ENCODE measurements around the gene ABCF2. TPM values are rescaled to one million over a fixed set of nuclear protein-coding genes. Genes with fewer than 3 reads are reported as not detected.

ABCF2 gene
- total RNA-seq, 1 donor from 2014 or later: 38.1 TPM

DNA sequence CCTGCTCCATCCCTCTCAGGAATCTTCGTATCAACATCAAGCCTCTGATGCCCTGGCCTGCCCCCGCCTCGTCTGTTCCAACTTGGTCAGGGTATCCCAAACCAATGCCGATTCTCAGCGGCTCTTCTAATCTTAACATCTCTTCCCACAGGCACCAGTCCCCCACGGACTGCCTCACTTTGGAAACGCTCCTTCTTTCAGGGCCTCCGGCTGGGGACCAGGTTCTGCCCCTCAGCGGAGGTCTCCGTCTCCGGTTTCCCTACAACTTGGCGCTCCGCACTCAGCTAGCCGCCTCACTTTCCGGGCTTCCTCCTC is 488 bp downstream of the ABCF2 start:
- no peak for DNase-seq (ENCODE audit: low spot score)

- no peak for DNase-seq (ENCODE audit: low spot score)
These were observed 976 bp downstream of the ABCF2 start for GRCh38 chr7:151225948-151226510.

DNA sequence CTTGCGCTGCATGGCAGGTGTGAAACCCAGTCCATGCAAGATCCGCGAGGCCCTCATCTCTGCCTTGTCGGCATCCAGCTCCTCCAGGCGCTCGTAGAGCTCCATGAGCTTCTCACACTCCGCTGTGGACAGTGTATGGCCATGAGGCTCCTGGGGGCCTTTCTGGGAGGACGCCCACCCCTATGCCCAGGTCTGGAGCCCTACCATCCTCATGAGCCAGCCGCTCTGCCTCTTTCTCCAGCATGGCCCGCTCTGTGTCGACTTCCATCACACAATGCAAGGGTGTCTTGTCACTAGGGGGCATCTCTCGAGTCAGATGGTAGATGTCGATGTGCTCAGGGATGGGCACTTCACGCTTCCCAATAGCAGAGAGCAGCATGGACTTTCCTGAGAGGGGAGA is 3.3 kb downstream of the ABCF2 start:
- no peak for DNase-seq (ENCODE audit: low spot score)

GRCh38 chr7:151218170-151218569 is 8.8 kb downstream of the ABCF2 start:
- DNase-seq (ENCODE audit: low spot score): no peak

GRCh38 chr7:151215396-151215795 is 11.6 kb downstream of the ABCF2 start:
- no peak for DNase-seq (ENCODE audit: low spot score)

DNA sequence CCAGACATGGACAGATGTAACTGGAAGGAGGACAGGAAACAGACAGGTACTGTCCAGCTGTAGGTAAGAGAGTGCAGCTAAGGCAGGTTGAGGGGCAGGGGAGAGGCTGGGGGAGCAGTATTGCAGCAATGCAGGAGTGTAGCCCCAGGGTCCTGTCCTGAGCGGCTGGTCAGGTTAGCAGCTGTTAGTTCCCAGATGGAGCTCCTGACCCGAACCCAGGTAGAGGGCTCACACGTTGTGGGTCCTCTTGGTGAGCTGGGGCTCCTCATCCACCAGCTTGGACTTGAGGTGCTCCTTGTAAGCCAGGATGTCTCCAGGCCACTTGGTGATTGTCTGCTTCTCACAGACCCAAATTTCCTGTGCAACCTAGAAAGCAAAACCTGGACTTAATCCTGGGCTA is 13.2 kb downstream of the ABCF2 start:
- DNase-seq (ENCODE audit: low spot score): no peak

- DNase-seq (ENCODE audit: low spot score): no peak
These were observed 14.4 kb downstream of the ABCF2 start for GRCh38 chr7:151212626-151213025.

- DNase-seq (ENCODE audit: low spot score): no peak
These were observed 15.7 kb downstream of the ABCF2 start for GRCh38 chr7:151211155-151211772.

GRCh38 chr7:151210087-151210854 is 16.7 kb downstream of the ABCF2 start, which contains the start of gene H2BK1:
Gene H2BK1, minus strand, starts transcription at chr7:151210488. Its CDS starts 170 bp downstream, at chr7:151210318.
- DNase-seq (ENCODE audit: low spot score): no peak

GRCh38 chr7:151209588-151209987 is 17.4 kb downstream of the ABCF2 start:
- DNase-seq (ENCODE audit: low spot score): no peak

DNA sequence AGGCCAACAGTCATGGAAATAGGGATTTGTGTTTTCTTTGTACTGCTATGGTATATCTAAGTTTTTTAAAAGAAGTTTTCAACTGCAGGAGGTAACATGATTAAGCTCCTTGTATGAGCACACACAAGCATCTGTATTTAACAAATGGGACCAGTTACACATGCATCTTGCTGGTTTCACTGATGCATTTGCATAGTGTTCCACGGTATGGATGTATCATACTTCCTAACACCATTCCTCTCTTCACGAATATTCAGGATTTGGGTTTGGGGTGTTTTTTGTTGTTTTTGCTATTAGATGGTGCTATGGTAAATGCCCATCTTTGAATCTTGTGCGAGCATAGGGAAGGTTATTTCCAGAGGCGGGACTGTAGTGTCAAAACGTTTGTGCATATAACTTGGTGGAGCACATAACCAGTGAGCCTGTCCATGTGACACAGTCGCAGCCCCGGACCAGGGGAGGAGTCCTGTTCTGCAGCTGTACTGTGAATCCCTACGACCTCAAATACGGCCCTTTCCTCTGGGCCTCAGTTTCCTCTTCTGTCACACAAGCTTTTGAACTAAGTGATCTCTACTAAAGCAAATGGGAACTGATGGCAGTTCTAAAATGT is 18.6 kb downstream of the ABCF2 start:
- no peak for DNase-seq (ENCODE audit: low spot score)

- DNase-seq (ENCODE audit: low spot score): no peak
These were observed 19.2 kb downstream of the ABCF2 start for GRCh38 chr7:151207804-151208203.

GRCh38 chr7:151207315-151207714 is 19.7 kb downstream of the ABCF2 start:
- DNase-seq (ENCODE audit: low spot score): no peak

GRCh38 chr7:151206914-151207313 is 20.1 kb downstream of the ABCF2 start:
- DNase-seq (ENCODE audit: low spot score): no peak

DNA sequence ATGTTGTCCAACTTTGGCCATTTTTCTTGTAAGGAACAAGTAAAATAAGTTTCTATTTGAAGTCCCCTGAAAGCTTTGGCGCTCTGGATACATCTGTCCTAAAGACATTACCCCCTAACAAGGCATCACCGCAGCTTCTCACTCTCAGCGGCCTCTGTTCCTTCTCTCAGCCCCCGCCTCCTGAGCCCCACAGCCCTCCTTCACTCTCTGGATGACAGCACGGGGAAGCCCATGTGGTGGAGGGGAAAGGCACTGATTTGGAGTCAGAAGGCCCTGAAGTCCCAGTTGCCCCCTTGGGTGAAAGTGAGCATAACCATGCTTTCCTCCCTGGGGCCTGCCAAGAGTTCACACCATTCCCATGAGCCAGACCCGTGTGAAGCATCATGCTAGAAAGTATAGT is 21.3 kb downstream of the ABCF2 start:
- DNase-seq (ENCODE audit: low spot score): no peak

- DNase-seq (ENCODE audit: low spot score): no peak
These were observed 22.5 kb downstream of the ABCF2 start for GRCh38 chr7:151204383-151205032.

DNA sequence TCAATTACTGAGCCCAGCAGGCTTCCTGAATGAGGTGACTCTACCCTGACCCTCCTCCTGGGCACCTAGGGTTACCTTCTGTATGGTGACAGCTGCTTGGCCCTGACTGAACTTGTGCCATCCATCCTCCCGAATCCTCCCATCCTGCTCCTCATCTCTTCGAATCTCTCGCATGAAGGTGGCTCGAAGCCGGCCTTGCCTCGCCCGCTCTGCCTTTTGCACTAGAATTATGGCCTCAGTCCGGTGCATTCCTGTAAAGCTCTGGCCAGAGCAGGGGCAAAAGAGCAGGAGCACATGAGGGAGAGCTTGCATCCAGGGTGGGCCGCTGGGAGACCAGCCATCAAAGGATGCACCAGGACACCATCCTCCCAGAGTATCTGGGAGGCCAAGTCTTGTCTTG is 24.2 kb downstream of the ABCF2 start:
- no peak for DNase-seq (ENCODE audit: low spot score)

DNA sequence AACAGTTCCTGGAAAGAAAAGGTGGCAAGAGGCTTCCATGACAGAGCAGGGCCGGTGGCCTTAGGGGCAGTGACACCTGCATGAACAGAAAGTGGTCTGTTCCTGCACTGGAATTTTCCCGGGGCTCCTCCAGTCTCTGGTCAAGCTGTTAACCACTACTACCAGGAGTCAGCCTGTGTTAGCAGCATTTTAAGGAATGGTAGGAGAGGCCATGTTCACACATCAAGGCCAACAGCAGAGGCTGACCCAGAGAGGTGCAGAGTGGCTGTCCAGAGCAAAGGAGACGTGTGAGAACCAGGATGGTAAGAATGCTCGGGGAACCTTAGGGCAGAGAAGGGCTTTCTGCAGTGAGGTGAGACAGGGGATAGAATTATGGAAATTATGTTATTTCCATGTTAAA is 25.3 kb downstream of the ABCF2 start:
- DNase-seq (ENCODE audit: low spot score): no peak

DNA sequence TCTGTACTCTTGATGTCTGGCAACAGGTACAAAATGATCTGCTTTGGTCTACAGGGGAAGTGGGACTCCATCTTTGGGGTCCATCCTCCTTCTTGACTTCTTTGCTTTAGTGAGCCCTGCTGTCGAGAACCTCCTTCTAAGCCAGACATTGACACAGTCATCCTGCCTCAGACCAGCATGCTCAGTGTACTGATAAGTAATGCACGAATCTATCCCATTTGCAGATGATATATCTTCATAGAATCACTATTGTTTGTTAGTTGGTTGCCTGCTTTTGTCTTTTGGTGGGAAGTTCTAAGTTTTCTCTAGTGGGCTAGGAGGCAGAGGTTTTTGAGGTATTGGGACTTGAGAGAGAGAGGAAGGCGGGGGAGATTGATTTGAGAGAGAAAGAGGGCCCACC is 25.7 kb downstream of the ABCF2 start:
- DNase-seq (ENCODE audit: low spot score): no peak

- DNase-seq (ENCODE audit: low spot score): no peak
These were observed 27.8 kb downstream of the ABCF2 start for GRCh38 chr7:151198945-151199848.

- no peak for DNase-seq (ENCODE audit: low spot score)
These were observed 29.1 kb downstream of the ABCF2 start for GRCh38 chr7:151197932-151198331.

Data from mesenteric fat pad (tissue), 1 donor.